ENCODE measurements around the gene HLA-A. TPM values are rescaled to one million over a fixed set of nuclear protein-coding genes. Genes with fewer than 3 reads are reported as not detected.

Gene HLA-A
- total and polyA plus RNA-seq, 9 of the 15 experiments (the other 6 are each of a cell fraction or from before 2014, with no cell fraction given), result 0.46 to 3.3 TPM; not detected in 7

DNA sequence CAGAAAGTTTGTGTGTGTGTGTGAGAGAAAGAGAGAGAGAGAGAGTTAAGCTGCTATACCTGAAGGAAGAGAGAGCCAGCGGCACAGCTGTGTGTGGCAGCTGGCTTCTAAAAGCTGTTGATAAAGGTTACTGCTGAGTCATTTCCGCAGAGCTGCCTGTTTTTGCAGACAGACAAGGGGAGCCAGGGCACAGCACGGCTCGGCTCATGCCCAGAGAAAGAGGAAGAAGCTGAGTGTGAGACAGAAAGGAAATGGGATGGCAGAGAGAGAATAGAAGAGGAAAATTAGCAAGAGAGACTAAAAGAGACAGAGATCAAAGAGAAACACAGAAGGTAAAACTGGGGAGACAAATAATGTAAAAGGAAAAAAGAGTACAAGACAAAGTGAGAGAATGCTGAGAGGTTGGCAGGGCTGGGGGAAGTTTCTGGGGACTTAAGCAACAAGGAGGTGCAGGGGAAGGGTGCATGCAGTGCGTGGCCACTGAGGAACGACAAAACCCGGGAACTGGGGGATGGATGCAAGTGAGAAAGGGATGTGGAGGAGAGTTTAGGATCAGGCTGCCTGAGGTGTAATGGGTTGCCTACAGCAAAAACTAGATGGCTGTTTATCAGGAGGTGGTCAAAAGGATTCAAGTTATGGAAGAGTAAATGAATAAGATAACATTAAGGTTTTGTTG, 22.7 kb downstream of the HLA-A start (continued):
- TF ChIP-seq MTA2 (IDR thresholded peaks at IDR 0.05; ENCODE audit: low read depth) (peak; percentile 89), FOXJ3 (CRISPR knock-in tag; IDR thresholded peaks at IDR 0.05) (no peak), ATF2 (CRISPR knock-in tag; IDR thresholded peaks at IDR 0.05) (no peak), HOMEZ (CRISPR knock-in tag; IDR thresholded peaks at IDR 0.05) (no peak), STAT5A (IDR thresholded peaks at IDR 0.05; ENCODE audit: borderline replicate concordance, low read length) (peak; percentile 73; the same call in 1 of the 2 replicates), BRD9 (IDR thresholded peaks at IDR 0.05; ENCODE audit: low read depth, partially characterized antibody) (peak; percentile 96), NFIX (CRISPR knock-in tag; IDR thresholded peaks at IDR 0.05; ENCODE audit: low read depth) (no peak), CHD7 (IDR thresholded peaks at IDR 0.05; ENCODE audit: low read depth, low read length) (no peak)
- TF ChIP-seq, protein P1, sequence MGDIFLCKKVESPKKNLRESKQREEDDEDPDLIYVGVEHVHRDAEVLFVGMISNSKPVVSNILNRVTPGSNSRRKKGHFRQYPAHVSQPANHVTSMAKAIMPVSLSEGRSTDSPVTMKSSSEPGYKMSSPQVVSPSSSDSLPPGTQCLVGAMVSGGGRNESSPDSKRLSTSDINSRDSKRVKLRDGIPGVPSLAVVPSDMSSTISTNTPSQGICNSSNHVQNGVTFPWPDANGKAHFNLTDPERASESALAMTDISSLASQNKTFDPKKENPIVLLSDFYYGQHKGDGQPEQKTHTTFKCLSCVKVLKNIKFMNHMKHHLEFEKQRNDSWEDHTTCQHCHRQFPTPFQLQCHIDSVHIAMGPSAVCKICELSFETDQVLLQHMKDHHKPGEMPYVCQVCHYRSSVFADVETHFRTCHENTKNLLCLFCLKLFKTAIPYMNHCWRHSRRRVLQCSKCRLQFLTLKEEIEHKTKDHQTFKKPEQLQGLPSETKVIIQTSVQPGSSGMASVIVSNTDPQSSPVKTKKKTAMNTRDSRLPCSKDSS (IDR thresholded peaks at IDR 0.05; ENCODE audit: low read depth, partially characterized antibody), result peak; percentile 68
- TF ChIP-seq, protein P2, sequence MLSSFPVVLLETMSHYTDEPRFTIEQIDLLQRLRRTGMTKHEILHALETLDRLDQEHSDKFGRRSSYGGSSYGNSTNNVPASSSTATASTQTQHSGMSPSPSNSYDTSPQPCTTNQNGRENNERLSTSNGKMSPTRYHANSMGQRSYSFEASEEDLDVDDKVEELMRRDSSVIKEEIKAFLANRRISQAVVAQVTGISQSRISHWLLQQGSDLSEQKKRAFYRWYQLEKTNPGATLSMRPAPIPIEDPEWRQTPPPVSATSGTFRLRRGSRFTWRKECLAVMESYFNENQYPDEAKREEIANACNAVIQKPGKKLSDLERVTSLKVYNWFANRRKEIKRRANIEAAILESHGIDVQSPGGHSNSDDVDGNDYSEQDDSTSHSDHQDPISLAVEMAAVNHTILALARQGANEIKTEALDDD (IDR thresholded peaks at IDR 0.05), result peak; percentile 56; the same call in 1 of the 2 replicates
